Activated T-cell treated with anti-CD3 and anti-CD28 coated beads, Interleukin-2, amount 50 U/mL, for 1 hour (primary cell): ENCODE data around the gene VPS37C.

Experiments used
- DNase-seq: peaks from one replicate; pipeline ENCODE4 v3.0.0-alpha.2; 2020

The VPS37C gene

DNA sequence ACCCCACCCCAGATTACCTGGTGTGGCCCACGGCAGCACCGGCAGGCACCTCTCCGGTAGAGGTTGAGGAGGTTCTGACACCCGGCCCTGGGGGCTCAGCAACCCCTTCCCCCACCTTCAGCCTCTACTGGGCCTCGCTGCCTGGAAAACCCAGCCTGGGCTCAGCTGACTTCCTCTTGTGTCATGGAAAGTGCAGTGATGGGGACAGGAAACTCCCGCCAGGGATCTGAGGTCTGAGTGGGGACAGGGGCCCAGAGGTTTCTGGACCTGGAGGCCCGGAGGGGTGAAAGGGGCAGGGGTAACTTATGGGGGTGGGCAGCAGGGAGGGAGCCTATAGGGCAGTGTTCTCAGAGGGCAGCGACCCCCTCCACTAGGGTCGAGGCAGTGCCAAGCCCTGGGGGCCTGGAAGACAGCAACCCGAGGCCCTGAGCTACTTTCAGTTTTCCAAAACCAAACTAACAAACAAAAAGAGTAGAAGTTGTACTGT lies 68.9 kb downstream of the VPS37C start:
- DNase-seq: peak; percentile 65

DNA sequence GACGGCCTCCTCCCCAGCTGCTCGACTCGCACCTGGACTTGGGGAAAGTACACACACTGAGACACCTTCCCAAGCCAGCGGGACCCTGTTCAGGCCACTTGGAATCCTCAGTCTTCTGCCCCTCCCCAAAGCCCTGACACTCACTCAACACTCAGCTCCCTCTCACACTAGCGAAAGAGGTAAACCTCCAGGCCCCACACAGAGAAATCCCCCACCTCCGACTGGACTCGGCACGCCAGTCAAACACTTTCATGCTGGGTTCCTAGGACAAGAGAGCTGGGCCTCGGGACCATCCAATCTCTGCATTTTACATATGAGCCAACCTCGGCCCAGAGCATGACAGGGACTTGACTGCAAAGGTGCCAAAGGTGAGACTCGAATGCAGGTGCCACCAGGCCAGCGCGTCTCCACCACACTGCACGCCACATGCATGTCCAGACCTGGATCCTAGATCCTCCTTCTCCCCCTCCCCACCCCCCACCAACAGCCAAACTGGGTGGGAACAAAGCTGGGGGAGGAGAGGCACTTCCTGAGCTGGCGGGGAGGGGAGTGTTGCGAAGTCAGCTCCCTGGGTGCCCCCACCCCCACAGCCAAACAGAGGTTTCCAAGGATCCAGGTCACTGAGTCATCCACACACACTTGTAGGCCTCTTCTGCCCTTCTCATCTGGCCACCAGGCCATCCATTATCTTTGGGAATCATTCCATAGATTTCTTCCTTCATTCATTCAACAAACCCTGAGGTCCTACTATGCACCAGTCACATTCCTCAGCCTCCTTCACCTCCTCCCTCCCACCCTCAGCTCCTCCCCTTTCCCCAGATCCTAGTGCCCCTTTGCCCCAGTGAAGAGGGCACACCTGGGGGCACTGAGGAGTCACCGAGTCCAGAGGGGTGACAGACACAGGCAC lies 69.6 kb downstream of the VPS37C start:
- DNase-seq: peak; percentile 52

- DNase-seq: no peak
These were observed 70.2 kb downstream of the VPS37C start for GRCh38 chr11:61090982-61091372.

DNA sequence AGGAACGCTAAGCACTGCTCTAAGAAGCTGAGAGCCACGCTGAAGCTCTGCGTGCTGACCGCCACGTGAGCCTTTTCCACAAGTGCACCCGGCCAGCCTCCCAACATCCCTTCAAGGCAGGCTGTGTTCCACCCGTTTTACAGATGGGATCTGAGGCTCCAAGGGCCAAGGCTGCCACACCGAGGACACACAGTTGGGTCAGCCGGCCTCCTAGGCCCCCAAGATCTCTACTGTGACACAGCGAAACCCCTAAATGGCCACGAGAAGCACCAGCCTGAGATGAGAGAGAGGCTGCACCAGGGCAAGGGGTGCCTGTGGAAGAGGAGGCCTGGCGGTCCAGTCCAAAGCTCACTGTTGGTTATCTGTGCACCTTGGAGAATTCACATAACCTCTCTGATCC lies 70.7 kb downstream of the VPS37C start:
- DNase-seq: peak; percentile 18

DNA sequence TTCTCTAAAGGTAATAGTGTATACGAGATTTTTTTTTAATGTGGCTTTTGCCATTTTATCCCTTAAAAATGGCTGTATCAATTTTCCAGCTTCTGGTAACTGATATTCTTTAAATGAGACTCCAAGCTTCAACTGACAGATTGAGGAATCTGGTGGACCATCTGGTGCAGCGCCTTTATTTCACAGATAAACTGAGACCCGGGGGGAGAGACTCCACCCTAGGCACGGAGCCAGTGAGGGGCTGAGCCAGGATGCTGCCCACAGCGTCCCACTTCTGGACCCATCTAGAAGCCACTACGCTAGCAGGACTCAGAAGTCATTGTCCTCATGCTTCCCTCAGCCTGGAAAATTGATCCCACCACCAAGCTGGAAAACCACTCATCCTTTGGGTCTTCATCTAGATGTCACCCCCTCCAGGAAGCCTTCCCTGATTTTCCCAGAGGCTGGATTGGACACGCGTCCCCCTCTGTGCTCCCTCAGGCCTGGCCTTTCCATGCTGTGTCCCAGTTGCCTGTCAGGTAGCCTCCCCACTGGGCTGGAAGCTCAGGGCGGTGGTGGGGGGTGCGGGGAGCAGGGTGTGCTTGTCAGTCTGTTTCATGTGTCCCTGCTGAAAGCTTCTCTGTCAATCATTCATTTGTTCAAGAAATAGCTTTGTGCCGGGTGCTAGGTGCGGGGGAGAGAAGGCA lies 71.3 kb downstream of the VPS37C start:
- DNase-seq: no peak

- no peak for DNase-seq
These were observed 73.7 kb downstream of the VPS37C start for GRCh38 chr11:61087426-61088119.

- DNase-seq: peak; percentile 70
These were observed 77.6 kb downstream of the VPS37C start for GRCh38 chr11:61083601-61084147.

DNA sequence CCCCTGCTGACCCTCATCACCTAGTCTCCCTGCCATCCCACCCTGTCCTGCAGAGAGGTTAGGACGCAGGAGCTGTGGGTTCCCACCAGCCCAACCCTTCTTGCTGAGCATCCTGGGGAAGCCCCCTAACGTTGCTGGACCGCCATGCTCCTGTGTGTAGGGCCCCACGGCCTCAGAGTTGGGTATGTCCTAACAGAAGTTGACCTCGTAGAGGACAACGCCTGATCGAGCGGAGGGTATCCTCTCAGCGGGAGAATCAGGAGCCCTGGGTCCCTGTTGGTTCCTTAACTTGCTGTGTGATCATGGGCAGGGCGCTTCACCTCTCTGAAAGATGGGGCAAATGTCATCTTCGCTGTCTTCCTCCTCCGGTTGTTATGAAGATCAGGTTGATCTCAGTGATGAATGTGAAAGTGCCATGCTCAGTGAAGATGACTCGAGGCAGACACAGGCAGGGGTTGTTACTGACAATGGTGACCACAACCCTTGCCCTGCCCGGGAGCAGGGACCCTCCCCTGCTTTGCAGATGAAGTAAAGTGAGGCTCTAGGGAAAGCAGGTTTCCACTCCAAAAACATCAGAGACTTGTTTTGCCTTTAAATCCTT lies 78.2 kb downstream of the VPS37C start:
- DNase-seq: peak; percentile 49

DNA sequence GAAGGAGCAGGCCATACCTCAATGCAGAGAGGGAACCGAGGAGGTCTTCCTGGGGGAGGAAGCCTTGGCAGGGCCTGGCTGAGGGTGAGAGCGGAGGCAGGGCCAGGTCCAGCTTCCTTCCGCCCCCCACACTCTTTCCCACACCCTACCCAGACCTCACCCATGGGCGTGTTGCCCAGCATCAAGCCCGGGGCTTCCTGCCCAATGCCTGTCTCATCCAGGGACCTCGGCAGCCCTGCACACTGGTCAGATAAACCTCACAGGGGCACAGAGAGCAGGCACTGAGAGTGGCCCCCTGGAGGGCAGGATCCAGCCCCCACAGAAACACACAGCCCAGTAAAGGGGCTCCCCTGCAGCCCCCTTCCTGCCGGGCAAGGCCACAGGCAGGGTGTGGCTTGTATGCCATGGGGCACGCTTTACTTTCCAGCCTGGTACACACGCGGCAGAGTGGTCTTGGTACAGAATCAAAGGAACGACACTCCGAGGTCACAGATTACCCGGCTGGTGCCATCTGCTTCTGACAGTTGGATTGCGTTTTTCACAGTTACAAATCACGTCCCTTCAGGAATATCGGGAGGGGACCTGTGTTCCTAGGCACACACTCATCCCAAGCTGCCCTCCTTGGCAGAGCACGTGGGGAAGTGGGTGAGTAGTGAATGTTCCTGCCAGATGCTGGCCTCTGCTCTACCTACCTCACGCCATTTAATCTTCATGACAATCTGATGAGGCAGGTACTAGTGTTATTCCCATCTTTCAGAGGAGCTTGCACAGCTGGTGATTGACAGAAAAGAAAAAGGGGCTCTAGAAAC lies 79.0 kb downstream of the VPS37C start:
- DNase-seq: no peak

GRCh38 chr11:61080986-61081590 lies 80.1 kb downstream of the VPS37C start:
- DNase-seq: no peak

DNA sequence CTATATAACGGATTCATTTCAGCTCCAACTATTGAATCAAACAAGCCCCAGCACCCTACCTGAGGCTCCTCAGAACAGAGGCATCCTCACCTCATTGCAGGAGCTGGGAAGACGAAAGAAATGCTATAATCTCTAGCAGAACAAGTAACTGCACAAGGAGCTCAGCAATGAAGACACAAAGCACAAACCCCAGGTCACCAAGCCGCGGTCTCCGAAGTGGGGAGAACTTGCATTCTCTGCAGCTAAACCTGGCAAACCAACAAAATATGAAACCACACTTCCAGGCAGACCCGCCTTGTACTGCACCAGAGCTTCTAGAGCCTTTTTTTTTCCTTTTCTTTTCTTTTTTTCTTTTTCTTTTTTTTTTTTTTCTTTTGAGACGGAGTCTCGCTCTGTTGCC lies 80.7 kb downstream of the VPS37C start:
- DNase-seq: peak; percentile 51
